Fibroblast of lung (primary cell): ENCODE results near the gene OR13A1. TPM values are rescaled to one million over a fixed set of nuclear protein-coding genes. Genes with fewer than 3 reads are reported as not detected.
"Not testable (repeated sequence)": the region's sequence is repeated elsewhere in the genome, so short reads cannot be mapped to it uniquely, and the experiment has no call there.

Experiments
- DNase-seq, 2 donors: peaks; one replicate each; pipeline versions ENCODE4 v3.0.0 to v3.0.0-alpha.2; 2010; ENCODE audit warnings: low read depth in 2 of 2
- H2AFZ ChIP-seq: 2 replicates; pipeline ENCODE4 v1.5.1; 2012; ENCODE audit warnings: low read length, control low read depth, inconsistent platforms
- H3K27ac ChIP-seq: 2 replicates; pipeline ENCODE4 v1.5.1; 2011; ENCODE audit warnings: low read length, control low read depth; ENCODE audit not compliant: insufficient read depth
- H3K27me3 ChIP-seq: 2 replicates; pipeline ENCODE4 v1.5.1; 2011; ENCODE audit warnings: mild to moderate bottlenecking, low read length; ENCODE audit not compliant: control insufficient read depth, insufficient read depth
- H3K36me3 ChIP-seq: 2 replicates; pipeline ENCODE4 v1.5.1; 2011; ENCODE audit warnings: low read length; ENCODE audit not compliant: control insufficient read depth, insufficient read depth
- H3K4me1 ChIP-seq: 2 replicates; pipeline ENCODE4 v1.5.1; 2011; ENCODE audit warnings: low read length; ENCODE audit not compliant: control insufficient read depth, insufficient read depth; ENCODE audit errors: extremely low read depth
- H3K4me2 ChIP-seq: 2 replicates; pipeline ENCODE4 v1.5.1; 2011; ENCODE audit warnings: low read length, control low read depth; ENCODE audit not compliant: insufficient read depth; ENCODE audit errors: extremely low read depth
- H3K4me3 ChIP-seq, 4 experiments: fragments of 200-600 bp in 1 of 4; sonication (generic) in 1 of 4; replicated peaks in 1 of 4; 2 replicates each; pipeline ENCODE4 v1.5.1; 2011 to 2016; ENCODE audit warnings: low read length in 4 of 4, low read depth in 3 of 4, mild to moderate bottlenecking in 3 of 4, control low read depth in 2 of 4, inconsistent platforms in 1 of 4, mixed read lengths in 1 of 4; ENCODE audit not compliant: insufficient read depth in 1 of 4; ENCODE audit errors: control extremely low read depth in 1 of 4
- H3K79me2 ChIP-seq: 2 replicates; pipeline ENCODE4 v1.5.1; 2012; ENCODE audit warnings: mild to moderate bottlenecking, low read length, inconsistent platforms; ENCODE audit not compliant: control insufficient read depth, insufficient read depth
- H3K9ac ChIP-seq: 2 replicates; pipeline ENCODE4 v1.5.1; 2011; ENCODE audit warnings: mild to moderate bottlenecking, low read length, control low read depth; ENCODE audit not compliant: insufficient read depth
- H3K9me3 ChIP-seq: 2 replicates; pipeline ENCODE4 v1.5.1; 2012; ENCODE audit warnings: low read depth, low read length; ENCODE audit not compliant: control insufficient read depth, insufficient read depth
- H4K20me1 ChIP-seq: 2 replicates; pipeline ENCODE4 v1.5.1; 2011; ENCODE audit warnings: low read length; ENCODE audit not compliant: control insufficient read depth, insufficient read depth; ENCODE audit errors: extremely low read depth
- EZH2 ChIP-seq: IDR thresholded peaks from 2 replicates; pipeline ENCODE4 v1.5.1; 2012; ENCODE audit warnings: low read length, control low read depth, mild to moderate bottlenecking; ENCODE audit errors: missing control alignments
- polyA plus RNA-seq, 2 donors: library from polyadenylated mRNA; depleted of rRNA in 1 of 2; stranded (reverse) in 1 of 2; unstranded in 1 of 2; fragments of >200 nt; gene quantifications; 2 replicates each; pipeline ENCODE4 v1.2.1, GENCODE V29; 2011 to 2012; ENCODE audit warnings: missing spikeins in 1 of 2
- total RNA-seq: library from RNA; depleted of rRNA; stranded (reverse); fragments of >200 nt; gene quantifications from 2 replicates; pipeline ENCODE4 v1.2.1, GENCODE V29; 2014
- TF ChIP-seq, protein P1 (sequence below), 2 donors: IDR thresholded peaks in 1 of 2; conservative IDR thresholded peaks in 1 of 2; 1 replicate in 1 of 2; 2 replicates in 1 of 2; pipeline ENCODE4 v1.5.1; 2011 to 2012; ENCODE audit warnings: low read length in 2 of 2, control low read depth in 1 of 2, inconsistent platforms in 1 of 2, low read depth in 1 of 2, mild to moderate bottlenecking in 1 of 2

OR13A1 gene
- total and polyA plus RNA-seq, 2 donors (not counting 1 experiment from before 2014, with no cell fraction given): not detected

- not testable (repeated sequence) for H3K27ac ChIP-seq, H3K9ac ChIP-seq
Observed at GRCh38 chr10:45259786-45260495, 55.5 kb downstream of the OR13A1 start.

GRCh38 chr10:45257600-45257999, 57.8 kb downstream of the OR13A1 start:
- H4K20me1 ChIP-seq: no peaks in the 10 kb centered on the region
- H3K4me3 ChIP-seq: no peak overlapping the region
- no peaks in the 10 kb centered on the region for H3K9me3 ChIP-seq
- no peak for DNase-seq
- H3K79me2 ChIP-seq: no peaks in the 10 kb centered on the region
- H2AFZ ChIP-seq: no peak overlapping the region
- TF ChIP-seq EZH2: no peak
- TF ChIP-seq, protein P1, sequence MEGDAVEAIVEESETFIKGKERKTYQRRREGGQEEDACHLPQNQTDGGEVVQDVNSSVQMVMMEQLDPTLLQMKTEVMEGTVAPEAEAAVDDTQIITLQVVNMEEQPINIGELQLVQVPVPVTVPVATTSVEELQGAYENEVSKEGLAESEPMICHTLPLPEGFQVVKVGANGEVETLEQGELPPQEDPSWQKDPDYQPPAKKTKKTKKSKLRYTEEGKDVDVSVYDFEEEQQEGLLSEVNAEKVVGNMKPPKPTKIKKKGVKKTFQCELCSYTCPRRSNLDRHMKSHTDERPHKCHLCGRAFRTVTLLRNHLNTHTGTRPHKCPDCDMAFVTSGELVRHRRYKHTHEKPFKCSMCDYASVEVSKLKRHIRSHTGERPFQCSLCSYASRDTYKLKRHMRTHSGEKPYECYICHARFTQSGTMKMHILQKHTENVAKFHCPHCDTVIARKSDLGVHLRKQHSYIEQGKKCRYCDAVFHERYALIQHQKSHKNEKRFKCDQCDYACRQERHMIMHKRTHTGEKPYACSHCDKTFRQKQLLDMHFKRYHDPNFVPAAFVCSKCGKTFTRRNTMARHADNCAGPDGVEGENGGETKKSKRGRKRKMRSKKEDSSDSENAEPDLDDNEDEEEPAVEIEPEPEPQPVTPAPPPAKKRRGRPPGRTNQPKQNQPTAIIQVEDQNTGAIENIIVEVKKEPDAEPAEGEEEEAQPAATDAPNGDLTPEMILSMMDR (conservative IDR thresholded peaks at IDR 0.05 in 1 of 2, IDR thresholded peaks at IDR 0.05 in 1 of 2; ENCODE audit: low read depth in 1 of 2, low read length in 2 of 2): no peak
- no peak overlapping the region for H3K27ac ChIP-seq
- no peak overlapping the region for H3K4me2 ChIP-seq
- H3K36me3 ChIP-seq: no peaks in the 10 kb centered on the region
- H3K9ac ChIP-seq: no peak overlapping the region
- H3K27me3 ChIP-seq: no peaks in the 10 kb centered on the region
- no peaks in the 10 kb centered on the region for H3K4me1 ChIP-seq

More at GRCh38 chr10:45259786-45260495, 55.5 kb downstream of the OR13A1 start:
- not testable (repeated sequence) for H3K9me3 ChIP-seq, H2AFZ ChIP-seq, H3K27me3 ChIP-seq, H3K4me2 ChIP-seq, DNase-seq, H3K36me3 ChIP-seq, H3K4me3 ChIP-seq, H3K79me2 ChIP-seq, H3K4me1 ChIP-seq, H4K20me1 ChIP-seq

- Histone ChIP-seq H3K36me3 (no peaks in the 10 kb centered on the region), H3K4me1 (no peaks in the 10 kb centered on the region), H3K79me2 (no peaks in the 10 kb centered on the region), H4K20me1 (no peaks in the 10 kb centered on the region), H3K9me3 (no peaks in the 10 kb centered on the region), H3K27ac (no peak overlapping the region), H2AFZ (no peak overlapping the region), H3K4me2 (no peak overlapping the region), H3K4me3 (no peak overlapping the region), H3K27me3 (no peaks in the 10 kb centered on the region), H3K9ac (no peak overlapping the region)
- no peak for DNase-seq
- TF ChIP-seq EZH2: no peak
- TF ChIP-seq, protein P1 (conservative IDR thresholded peaks at IDR 0.05 in 1 of 2, IDR thresholded peaks at IDR 0.05 in 1 of 2; ENCODE audit: low read depth in 1 of 2, low read length in 2 of 2): no peak
Observed at GRCh38 chr10:45256246-45256645, 59.2 kb downstream of the OR13A1 start.
